NCI-H2227 (cell line): ENCODE data around the gene MTF2.
"Not testable (repeated sequence)": the region's sequence is repeated elsewhere in the genome, so short reads cannot be mapped to it uniquely, and the experiment has no call there.

Experiments
- DNase-seq: peaks from one replicate; lab custom pipeline; 2025; ENCODE audit not compliant: unreplicated experiment; lab: John Stamatoyannopoulos, UW

Gene MTF2

DNA sequence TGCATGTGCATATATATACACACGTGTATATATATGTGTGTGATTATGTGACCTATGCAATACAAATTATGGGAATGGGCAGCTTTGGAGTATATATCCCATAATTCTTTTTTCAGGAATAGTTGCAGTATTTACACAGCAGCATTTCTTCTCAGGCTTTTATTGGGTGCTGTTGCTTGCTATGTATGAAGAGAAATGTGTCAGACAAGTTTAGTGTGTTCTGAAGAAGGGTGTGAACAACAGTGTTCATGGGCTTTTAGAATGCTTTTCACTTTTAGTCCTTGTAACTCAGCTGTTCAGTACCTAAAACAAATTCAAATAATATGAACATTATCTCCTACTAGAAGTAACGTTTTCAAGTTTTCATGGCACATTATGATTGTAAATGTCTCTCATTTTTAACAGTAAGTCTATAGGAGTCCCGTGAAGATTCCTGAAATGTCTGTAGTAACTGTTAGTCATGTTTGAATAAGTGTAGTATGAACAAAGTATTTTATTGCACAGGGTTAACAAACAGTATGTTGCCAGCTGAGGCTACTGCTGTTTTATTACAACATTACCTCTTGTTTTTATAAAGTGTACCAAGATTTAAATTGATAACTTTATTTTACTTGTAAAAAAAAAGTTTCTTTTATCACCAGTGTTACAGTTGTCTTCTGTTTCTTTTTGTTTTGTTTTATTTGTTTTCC, 58.7 kb downstream of the MTF2 start:
- no peak for DNase-seq

DNA sequence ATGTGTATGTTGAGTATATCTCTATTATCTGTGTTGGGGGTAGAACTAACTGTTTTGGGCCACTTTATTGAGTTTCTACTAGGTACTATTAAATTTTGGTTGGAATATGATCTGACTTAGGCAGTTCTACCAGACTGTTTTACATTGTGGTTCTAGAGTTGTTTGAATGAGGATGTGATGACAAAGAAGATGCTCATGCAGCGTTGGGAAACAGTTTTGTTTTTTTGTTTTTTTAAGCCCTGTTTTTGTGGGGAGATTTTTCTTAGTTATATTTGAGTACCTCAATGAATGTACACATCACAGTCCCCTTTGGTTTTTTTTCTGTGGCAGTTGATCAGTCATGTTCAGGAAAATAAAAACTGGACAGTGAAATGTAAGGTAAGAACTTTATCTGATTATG, 61.0 kb downstream of the MTF2 start:
- DNase-seq: no peak

GRCh38 chr1:93142161-93142560, 63.1 kb downstream of the MTF2 start:
- DNase-seq: no peak

DNA sequence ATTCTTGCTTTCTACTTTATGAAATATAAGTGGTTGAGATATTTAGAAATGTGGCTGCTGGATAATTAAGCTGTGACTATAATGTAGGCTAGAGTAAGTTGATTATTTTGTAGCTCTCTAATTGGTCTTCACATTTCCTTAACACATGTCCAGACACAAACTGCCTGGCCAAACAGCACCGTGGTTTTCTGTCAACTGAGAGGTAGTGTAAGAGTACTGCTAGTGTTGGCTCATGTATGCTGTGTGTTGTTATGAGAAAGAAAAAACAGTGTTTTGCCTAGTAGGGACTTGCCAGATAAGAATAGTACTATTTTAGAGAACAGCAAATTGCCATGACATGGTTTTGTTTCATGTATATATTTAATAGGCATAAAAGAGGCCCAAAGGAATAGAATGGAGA, 64.1 kb downstream of the MTF2 start:
- DNase-seq: no peak

GRCh38 chr1:93143769-93144168, 64.7 kb downstream of the MTF2 start:
- no peak for DNase-seq

- no peak for DNase-seq
Observed at GRCh38 chr1:93148001-93148400, 68.9 kb downstream of the MTF2 start.

DNA sequence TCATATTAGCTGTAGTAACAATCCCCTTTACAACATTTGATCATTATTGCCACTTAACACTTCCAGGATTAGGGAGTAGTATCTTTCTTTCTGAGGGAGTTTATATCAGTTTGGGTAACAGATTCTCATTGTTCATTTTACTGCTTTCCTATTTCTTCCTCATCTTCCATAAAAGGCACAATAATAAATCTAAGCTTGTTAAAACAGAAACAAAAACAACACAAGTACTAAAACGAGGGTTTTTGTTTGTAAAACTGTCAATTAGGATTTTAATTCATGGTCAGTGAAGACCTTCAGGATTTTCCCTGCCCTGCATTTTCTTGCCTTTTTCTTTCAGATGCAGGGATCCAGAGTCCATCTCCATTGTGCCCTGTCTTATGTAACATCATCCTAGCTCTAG, 71.6 kb downstream of the MTF2 start:
- no peak for DNase-seq

DNA sequence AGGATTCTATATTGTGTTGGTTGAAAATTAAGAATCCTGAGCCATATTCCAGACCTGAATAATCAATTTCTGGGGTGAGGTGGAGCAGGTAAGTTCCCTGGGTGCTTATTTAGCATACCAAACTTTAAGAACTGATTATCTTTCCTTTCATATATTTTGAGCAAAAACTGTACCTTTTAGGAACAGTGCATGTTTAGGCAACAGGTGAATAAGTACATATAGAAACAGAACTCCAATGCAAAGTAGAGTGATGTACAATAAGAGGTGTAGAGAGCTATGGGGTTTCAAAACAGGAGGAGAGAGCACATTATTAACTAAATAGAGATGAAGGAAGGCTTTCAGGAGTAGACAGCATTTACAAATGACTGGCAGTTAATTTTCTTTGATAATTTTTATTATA, 72.4 kb downstream of the MTF2 start:
- no peak for DNase-seq

GRCh38 chr1:93152835-93153234, 73.8 kb downstream of the MTF2 start:
- DNase-seq: no peak

DNA sequence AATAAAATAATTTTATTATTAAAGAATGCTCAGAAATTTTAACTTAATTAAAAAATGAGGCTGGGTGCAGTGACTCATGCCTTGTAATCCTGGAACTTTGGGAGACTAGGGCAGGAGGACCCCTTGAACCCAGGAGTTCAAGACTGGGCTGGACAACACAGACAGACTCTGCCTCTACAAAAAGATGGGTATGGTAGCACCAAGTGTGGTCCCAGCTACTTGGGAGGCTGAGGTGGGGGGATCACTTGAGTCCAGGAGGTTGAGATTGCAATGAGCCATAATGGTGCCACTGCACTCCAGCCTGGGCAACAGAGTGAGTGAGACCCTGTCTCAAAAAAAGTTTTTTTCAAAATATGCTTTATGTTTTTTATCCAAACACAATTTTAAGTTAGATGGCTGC, 75.8 kb downstream of the MTF2 start:
- no peak for DNase-seq

DNA sequence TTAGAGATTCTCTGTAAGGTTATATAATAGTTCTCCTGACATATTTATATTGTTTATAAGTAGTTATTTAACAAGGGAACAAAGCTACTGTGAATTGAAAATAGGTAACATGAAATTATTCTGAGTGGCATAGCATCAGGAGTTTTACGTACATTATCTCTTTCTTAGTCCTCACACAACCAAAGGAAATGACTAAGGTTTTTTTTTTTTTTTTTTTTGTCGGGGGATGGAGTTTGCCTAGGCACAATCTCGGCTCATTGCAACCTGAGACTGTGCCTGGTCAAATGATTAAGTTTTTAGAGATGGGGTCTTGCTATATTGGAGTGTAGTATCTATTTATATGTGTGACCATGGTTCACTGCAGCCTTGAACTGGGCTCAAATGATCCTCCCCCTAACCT, 76.3 kb downstream of the MTF2 start:
- no peak for DNase-seq

- DNase-seq: no peak
Observed at GRCh38 chr1:93159337-93159736, 80.3 kb downstream of the MTF2 start.

- not testable (repeated sequence) for DNase-seq
Observed at GRCh38 chr1:93163314-93163713, 84.2 kb downstream of the MTF2 start.

DNA sequence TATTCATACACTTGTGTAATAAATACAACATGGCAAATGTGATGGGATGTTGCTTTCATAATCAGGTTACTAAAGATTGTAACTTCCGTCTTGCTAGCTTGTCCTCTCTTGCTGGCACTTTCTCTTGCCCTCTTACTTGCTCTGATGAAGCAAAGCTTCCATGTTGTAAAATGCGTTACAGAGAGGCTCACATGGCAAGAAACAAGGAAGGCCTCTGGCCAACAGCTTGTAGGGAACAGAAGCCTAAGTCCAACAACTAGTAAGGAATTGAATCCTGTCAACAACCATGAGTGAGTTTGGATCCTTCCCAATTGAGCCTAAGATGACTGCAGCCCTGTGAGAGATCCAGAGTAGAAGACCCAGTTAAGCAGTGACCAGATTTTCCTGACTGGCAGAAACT, 85.7 kb downstream of the MTF2 start:
- DNase-seq: no peak

- not testable (repeated sequence) for DNase-seq
Observed at GRCh38 chr1:93165895-93166294, 86.8 kb downstream of the MTF2 start.

DNA sequence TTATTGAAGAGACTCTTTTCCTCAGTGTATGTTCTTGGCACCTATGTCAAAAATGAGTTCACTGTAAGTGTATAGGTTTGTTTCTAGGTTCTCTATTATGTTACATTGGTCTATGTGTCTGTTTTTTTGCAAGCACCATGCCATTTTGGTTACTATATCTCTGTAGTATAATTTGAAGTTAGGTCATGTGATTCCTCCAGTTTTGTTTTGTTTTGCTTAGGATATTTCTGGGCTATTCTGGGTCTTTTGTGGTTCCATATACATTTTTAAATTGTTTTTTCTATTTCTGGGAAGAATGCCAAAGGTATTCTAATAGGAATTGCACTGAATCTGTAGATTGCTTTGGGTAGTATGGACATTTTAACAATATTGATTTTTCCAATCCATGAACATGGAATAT, 87.9 kb downstream of the MTF2 start:
- DNase-seq: no peak

GRCh38 chr1:93170141-93170678, 91.1 kb downstream of the MTF2 start:
- not testable (repeated sequence) for DNase-seq

- no peak for DNase-seq
Observed at GRCh38 chr1:93171549-93172034, 92.5 kb downstream of the MTF2 start.

- no peak for DNase-seq
Observed at GRCh38 chr1:93172778-93173177, 93.7 kb downstream of the MTF2 start.

DNA sequence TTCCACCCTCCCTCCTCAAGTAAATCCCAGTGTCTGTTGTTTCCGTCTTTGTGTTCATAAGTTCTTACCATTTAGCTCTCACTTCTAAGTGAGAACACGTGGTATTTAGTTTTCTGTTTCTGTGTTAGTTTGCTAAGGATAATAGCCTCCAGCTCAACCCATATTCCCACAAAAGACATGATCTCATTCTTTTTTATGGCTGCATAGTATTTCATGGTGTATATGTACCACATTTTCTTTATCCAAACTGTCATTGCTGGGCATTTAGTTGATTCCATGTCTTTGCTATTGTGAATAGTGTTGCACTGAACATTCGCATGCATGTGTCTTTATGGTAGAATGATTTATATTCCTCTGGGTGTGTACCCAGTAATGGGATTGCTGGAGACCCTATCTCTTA, 95.6 kb downstream of the MTF2 start:
- not testable (repeated sequence) for DNase-seq

- DNase-seq: no peak
Observed at GRCh38 chr1:93177991-93178390, 98.9 kb downstream of the MTF2 start.

- DNase-seq: no peak
Observed at GRCh38 chr1:93178418-93178817, 99.3 kb downstream of the MTF2 start.
